Measurements from ENCODE around the gene TBC1D20.

GRCh38 chr20:474581-474980, 12.2 kb upstream of the TBC1D20 start:
- no peak for TF ChIP-seq CTCF (conservative IDR thresholded peaks at IDR 0.05; ENCODE audit: low read depth in 2 of 2)
- no peak for TF ChIP-seq POLR2AphosphoS5 (IDR thresholded peaks at IDR 0.05; ENCODE audit: low read depth)

Data from GM23338 (cell line).